Ishikawa (cell line): Measurements from ENCODE around the gene DEFB113.

Experiments
- CEBPB ChIP-seq: IDR thresholded peaks from 2 replicates; pipeline ENCODE4 v1.6.1; 2012
- CREB1 ChIP-seq: IDR thresholded peaks from 2 replicates; pipeline ENCODE4 v1.6.1; 2012; ENCODE audit warnings: low read depth
- EGR1 ChIP-seq: IDR thresholded peaks from 2 replicates; pipeline ENCODE4 v1.6.1; 2012
- EP300 ChIP-seq: IDR thresholded peaks from 2 replicates; pipeline ENCODE4 v1.6.1; 2012; ENCODE audit warnings: borderline replicate concordance
- FOXM1 ChIP-seq: IDR thresholded peaks from 2 replicates; pipeline ENCODE4 v1.6.1; 2012; ENCODE audit warnings: low read depth, borderline replicate concordance
- NFIC ChIP-seq: IDR thresholded peaks from 2 replicates; pipeline ENCODE4 v1.6.1; 2012
- RAD21 ChIP-seq: IDR thresholded peaks from 2 replicates; pipeline ENCODE4 v1.6.1; 2012; ENCODE audit warnings: low read depth
- TAF1 ChIP-seq: IDR thresholded peaks from 2 replicates; pipeline ENCODE4 v1.6.1; 2012; ENCODE audit warnings: low read depth, mild to moderate bottlenecking
- TCF12 ChIP-seq: IDR thresholded peaks from 2 replicates; pipeline ENCODE4 v1.6.1; 2012; ENCODE audit warnings: low read depth
- TEAD4 ChIP-seq: IDR thresholded peaks from 2 replicates; pipeline ENCODE4 v1.6.1; 2012
- YY1 ChIP-seq: IDR thresholded peaks from 2 replicates; pipeline ENCODE4 v1.6.1; 2012; ENCODE audit warnings: low read depth
- ZBTB7A ChIP-seq: IDR thresholded peaks from 2 replicates; pipeline ENCODE4 v1.6.1; 2012; ENCODE audit warnings: low read depth
- TF ChIP-seq, protein P1 (sequence below): IDR thresholded peaks from 2 replicates; pipeline ENCODE4 v1.6.1; 2012
- TF ChIP-seq, protein P2 (sequence below): IDR thresholded peaks from 2 replicates; pipeline ENCODE4 v1.6.1; 2012; ENCODE audit warnings: low read depth, mild to moderate bottlenecking
- TF ChIP-seq, protein P3 (sequence below): IDR thresholded peaks from 2 replicates; pipeline ENCODE4 v1.6.1; 2012

The DEFB113 gene

DNA sequence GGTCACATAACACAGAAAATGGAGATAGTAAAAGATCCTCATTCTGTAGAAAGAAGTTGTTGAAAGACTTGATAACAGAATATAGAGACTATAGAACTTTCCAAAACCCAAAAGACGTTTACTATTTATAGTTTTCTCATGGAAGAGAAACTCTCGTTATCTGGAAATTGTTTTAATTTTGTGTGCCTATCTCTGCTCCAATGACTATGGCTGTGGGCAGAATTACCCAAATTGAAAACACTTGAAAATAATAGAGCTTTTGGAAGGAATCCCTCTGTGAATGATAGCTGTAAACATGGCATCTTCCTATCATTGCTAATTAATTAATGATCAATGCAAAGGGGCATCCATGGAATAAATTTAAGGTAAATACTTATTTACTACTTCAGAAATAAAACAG is 5.4 kb downstream of the DEFB113 start, which contains the start of gene DEFB114:
Gene DEFB114, minus strand, starts transcription at position 101 of the 400 bp plus-strand sequence. Its CDS starts 59 bp downstream, at position 42.
- TF ChIP-seq EGR1 (no peak), NFIC (no peak)

DNA sequence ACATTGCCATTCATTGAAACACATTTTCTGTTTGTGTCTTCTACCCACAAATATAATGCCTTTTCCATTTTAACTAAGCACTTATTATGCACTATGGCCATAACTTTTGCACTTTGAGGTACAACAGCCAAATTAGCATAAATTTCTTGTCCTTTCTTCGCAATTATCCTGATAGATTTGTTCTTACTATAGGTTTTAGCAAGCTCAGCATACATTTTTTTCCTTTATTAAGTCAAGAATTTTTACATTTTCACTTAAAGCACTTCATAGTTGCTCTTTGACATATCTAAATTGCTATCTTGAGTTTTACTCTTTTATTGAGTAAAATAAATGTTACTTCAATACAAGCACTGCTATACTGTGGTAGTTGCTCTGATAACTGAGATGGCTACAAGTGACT is 11.2 kb downstream of the DEFB113 start:
- TF ChIP-seq, protein P1, sequence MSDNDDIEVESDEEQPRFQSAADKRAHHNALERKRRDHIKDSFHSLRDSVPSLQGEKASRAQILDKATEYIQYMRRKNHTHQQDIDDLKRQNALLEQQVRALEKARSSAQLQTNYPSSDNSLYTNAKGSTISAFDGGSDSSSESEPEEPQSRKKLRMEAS = no peak
- TF ChIP-seq ZBTB7A (no peak), EP300 (no peak), FOXM1 (no peak), NFIC (no peak), TCF12 (no peak), TEAD4 (no peak), CEBPB (no peak), TAF1 (no peak), RAD21 (no peak), YY1 (no peak)
- TF ChIP-seq, protein P2, sequence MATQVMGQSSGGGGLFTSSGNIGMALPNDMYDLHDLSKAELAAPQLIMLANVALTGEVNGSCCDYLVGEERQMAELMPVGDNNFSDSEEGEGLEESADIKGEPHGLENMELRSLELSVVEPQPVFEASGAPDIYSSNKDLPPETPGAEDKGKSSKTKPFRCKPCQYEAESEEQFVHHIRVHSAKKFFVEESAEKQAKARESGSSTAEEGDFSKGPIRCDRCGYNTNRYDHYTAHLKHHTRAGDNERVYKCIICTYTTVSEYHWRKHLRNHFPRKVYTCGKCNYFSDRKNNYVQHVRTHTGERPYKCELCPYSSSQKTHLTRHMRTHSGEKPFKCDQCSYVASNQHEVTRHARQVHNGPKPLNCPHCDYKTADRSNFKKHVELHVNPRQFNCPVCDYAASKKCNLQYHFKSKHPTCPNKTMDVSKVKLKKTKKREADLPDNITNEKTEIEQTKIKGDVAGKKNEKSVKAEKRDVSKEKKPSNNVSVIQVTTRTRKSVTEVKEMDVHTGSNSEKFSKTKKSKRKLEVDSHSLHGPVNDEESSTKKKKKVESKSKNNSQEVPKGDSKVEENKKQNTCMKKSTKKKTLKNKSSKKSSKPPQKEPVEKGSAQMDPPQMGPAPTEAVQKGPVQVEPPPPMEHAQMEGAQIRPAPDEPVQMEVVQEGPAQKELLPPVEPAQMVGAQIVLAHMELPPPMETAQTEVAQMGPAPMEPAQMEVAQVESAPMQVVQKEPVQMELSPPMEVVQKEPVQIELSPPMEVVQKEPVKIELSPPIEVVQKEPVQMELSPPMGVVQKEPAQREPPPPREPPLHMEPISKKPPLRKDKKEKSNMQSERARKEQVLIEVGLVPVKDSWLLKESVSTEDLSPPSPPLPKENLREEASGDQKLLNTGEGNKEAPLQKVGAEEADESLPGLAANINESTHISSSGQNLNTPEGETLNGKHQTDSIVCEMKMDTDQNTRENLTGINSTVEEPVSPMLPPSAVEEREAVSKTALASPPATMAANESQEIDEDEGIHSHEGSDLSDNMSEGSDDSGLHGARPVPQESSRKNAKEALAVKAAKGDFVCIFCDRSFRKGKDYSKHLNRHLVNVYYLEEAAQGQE = no peak
- TF ChIP-seq, protein P3, sequence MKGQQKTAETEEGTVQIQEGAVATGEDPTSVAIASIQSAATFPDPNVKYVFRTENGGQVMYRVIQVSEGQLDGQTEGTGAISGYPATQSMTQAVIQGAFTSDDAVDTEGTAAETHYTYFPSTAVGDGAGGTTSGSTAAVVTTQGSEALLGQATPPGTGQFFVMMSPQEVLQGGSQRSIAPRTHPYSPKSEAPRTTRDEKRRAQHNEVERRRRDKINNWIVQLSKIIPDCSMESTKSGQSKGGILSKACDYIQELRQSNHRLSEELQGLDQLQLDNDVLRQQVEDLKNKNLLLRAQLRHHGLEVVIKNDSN = no peak

DNA sequence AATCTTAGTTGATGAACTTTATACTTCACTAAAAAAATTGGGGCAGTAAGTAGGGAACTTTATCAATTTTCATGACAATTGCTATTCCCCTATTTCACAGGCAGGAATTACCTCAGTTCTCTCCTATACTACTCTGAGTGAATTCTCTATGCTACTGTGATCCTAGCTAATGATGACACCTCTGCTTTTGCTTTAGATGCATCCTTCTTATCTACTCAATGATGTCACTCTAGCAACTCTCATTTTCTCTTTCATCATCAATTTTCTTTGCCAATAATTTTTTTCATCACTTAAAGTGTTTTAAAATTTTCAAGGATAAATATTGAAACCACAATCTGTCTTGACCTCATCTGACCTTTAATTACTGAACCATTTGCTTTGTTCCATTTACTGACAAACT is 13.6 kb downstream of the DEFB113 start:
- TF ChIP-seq CEBPB (no peak), NFIC (no peak)

DNA sequence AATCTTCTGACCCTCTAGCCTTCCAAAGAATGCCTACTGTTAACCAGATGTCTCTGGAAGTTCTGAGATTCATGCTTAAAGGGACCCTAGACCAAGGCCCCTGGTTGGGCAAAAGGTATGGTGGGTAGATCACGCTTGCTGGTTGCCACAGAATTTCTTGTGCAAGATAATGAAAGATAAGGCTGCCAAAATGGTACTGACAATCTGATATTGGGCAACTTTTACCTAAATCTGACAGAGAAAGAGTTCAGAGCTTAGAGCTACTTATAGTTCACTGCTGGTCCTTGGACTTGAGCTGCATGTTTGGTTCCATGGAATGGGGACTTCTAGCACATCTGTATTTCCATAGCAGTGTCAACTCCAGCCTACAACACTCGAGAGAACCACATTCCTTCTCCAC is 17.5 kb downstream of the DEFB113 start:
- no peak for TF ChIP-seq YY1
- no peak for TF ChIP-seq CREB1
- no peak for TF ChIP-seq FOXM1
- no peak for TF ChIP-seq CEBPB
- TF ChIP-seq TEAD4 = no peak
- TF ChIP-seq TCF12 = no peak
- TF ChIP-seq EGR1 = no peak
- TF ChIP-seq EP300 = no peak
- TF ChIP-seq RAD21 = no peak
- TF ChIP-seq, protein P2 = no peak
- no peak for TF ChIP-seq NFIC
- TF ChIP-seq ZBTB7A = no peak
- TF ChIP-seq, protein P3 = no peak
- TF ChIP-seq TAF1 = no peak
- TF ChIP-seq, protein P1 = no peak

DNA sequence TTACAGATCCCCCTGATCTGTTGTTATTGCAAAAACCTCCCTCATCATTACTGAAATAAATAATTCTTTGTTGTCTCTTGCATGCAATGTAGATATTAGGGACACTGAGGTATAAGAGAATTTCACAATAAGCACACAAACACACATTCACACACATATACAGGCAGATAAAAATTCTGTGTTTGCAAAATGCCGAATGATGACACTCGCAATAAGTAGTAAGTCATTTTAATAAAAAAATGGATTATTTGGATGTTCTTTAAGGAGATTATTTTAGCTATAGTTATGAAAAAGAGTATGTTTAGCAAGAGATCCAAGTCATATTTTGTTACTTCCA is 19.0 kb downstream of the DEFB113 start:
- TF ChIP-seq TEAD4 (no peak), FOXM1 (no peak), YY1 (no peak), RAD21 (no peak), NFIC (no peak), EP300 (no peak)
- TF ChIP-seq, protein P2 = no peak
